ENCODE results near the gene FBLN1.

- TF ChIP-seq EZH2phosphoT487 (IDR thresholded peaks at IDR 0.05; ENCODE audit: borderline replicate concordance) (no peak), CEBPB (IDR thresholded peaks at IDR 0.05; ENCODE audit: low read depth) (no peak), CBX3 (IDR thresholded peaks at IDR 0.05; ENCODE audit: low read depth) (no peak), CTCF (IDR thresholded peaks at IDR 0.05 in 2 of 3, conservative IDR thresholded peaks at IDR 0.05 in 1 of 3; ENCODE audit: borderline replicate concordance in 1 of 3, insufficient read depth in 1 of 3, low read depth in 2 of 3, low read length in 2 of 3) (no peak), POLR2A (IDR thresholded peaks at IDR 0.05; ENCODE audit: borderline replicate concordance, extremely low read depth, insufficient read depth, insufficient read length) (no peak), SIN3A (IDR thresholded peaks at IDR 0.05; ENCODE audit: low read depth) (no peak), ELF1 (IDR thresholded peaks at IDR 0.05; ENCODE audit: borderline replicate concordance, low read depth) (no peak)
- TF ChIP-seq, protein P1, sequence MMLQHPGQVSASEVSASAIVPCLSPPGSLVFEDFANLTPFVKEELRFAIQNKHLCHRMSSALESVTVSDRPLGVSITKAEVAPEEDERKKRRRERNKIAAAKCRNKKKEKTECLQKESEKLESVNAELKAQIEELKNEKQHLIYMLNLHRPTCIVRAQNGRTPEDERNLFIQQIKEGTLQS (IDR thresholded peaks at IDR 0.05): no peak
- TF ChIP-seq, protein P2, sequence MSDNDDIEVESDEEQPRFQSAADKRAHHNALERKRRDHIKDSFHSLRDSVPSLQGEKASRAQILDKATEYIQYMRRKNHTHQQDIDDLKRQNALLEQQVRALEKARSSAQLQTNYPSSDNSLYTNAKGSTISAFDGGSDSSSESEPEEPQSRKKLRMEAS (IDR thresholded peaks at IDR 0.05): no peak
- TF ChIP-seq, protein P3, sequence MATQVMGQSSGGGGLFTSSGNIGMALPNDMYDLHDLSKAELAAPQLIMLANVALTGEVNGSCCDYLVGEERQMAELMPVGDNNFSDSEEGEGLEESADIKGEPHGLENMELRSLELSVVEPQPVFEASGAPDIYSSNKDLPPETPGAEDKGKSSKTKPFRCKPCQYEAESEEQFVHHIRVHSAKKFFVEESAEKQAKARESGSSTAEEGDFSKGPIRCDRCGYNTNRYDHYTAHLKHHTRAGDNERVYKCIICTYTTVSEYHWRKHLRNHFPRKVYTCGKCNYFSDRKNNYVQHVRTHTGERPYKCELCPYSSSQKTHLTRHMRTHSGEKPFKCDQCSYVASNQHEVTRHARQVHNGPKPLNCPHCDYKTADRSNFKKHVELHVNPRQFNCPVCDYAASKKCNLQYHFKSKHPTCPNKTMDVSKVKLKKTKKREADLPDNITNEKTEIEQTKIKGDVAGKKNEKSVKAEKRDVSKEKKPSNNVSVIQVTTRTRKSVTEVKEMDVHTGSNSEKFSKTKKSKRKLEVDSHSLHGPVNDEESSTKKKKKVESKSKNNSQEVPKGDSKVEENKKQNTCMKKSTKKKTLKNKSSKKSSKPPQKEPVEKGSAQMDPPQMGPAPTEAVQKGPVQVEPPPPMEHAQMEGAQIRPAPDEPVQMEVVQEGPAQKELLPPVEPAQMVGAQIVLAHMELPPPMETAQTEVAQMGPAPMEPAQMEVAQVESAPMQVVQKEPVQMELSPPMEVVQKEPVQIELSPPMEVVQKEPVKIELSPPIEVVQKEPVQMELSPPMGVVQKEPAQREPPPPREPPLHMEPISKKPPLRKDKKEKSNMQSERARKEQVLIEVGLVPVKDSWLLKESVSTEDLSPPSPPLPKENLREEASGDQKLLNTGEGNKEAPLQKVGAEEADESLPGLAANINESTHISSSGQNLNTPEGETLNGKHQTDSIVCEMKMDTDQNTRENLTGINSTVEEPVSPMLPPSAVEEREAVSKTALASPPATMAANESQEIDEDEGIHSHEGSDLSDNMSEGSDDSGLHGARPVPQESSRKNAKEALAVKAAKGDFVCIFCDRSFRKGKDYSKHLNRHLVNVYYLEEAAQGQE (IDR thresholded peaks at IDR 0.05; ENCODE audit: low read depth): no peak
Observed at GRCh38 chr22:45490836-45491235, 11.8 kb upstream of the FBLN1 start.

All from HCT116 (cell line).